Ectodermal cell (in vitro differentiated cells): ENCODE measurements around the gene LSR.

Experiments
- H3K27ac ChIP-seq: 2 replicates; pipeline ENCODE4 v1.7.0; 2013; ENCODE audit warnings: mild to moderate bottlenecking, low read depth, low read length; ENCODE audit not compliant: insufficient read depth, poor library complexity, severe bottlenecking
- H3K27me3 ChIP-seq: 2 replicates; pipeline ENCODE4 v1.7.0; 2013; ENCODE audit warnings: mild to moderate bottlenecking, low read length; ENCODE audit not compliant: insufficient read depth, control insufficient read depth, poor library complexity, severe bottlenecking
- H3K36me3 ChIP-seq: one replicate; pipeline ENCODE4 v1.7.0; 2013; ENCODE audit warnings: low read length; ENCODE audit not compliant: control insufficient read depth, insufficient read depth
- H3K4me1 ChIP-seq: one replicate; pipeline ENCODE4 v1.7.0; 2013; ENCODE audit warnings: low read length; ENCODE audit not compliant: control insufficient read depth, insufficient read depth
- H3K4me3 ChIP-seq: 2 replicates; pipeline ENCODE4 v1.7.0; 2013; ENCODE audit warnings: low read depth, low read length, control low read depth; ENCODE audit not compliant: insufficient read depth
- H3K9me3 ChIP-seq: 2 replicates; pipeline ENCODE4 v1.7.0; 2013; ENCODE audit warnings: mild to moderate bottlenecking, low read length, moderate library complexity; ENCODE audit not compliant: control insufficient read depth
- WGBS, 2 experiments: methylation state at CpG; one replicate each; pipeline ENCODE4 v1.1.7; 2013; ENCODE audit warnings: missing lambda C conversion rate in 2 of 2; 5-methylcytosine and 5-hydroxymethylcytosine counted together

The LSR gene

DNA sequence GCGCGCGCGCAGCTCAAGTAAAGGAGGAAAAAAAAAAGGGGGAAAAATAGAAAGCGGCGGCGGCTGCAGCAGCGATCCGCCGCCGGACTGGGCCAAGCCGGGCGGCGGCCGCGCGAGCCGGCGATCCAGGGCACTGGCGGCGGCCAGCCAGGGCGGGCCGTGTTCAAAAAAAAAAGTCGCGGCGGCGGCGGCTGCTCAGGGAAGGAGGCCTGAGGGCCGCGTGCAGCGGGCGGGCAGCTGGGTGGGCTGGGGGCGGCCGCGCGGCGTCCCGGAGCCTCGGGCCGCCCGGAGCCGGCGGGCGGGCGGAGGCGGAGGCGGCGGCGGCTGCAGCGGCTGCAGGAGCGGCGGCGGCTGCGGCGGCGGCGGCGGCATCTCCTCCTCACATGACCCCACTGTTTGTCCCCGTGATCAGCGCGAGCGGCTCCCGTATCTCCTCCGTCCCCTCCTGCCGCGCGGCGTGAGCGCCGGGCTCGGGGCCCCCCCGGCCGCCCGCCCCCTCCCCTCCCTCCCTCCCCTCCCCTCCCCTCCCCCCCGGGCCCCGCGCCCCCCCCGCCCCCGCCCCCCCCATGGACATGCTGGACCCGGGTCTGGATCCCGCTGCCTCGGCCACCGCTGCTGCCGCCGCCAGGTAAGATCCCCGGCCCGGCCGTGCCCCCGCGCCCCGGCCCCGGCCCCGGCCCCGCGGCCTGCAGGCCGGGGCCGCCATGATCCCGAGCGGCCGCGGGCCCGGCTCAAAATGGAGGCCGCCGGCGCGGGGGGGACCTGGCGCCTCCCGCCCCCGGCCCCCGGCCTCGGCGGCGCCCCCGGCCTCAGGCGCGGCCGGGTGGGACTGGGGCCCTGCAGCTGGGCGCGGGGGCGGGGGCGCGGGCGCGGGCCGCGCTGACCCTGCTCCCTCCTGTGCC, 20.0 kb downstream of the LSR start, which contains the start of gene USF2:
Gene USF2 (plus strand): TSS at position 427 of the 902 bp plus-strand sequence. CDS start 140 bp downstream, at position 567.
- WGBS, 2 experiments, result 0 to 1% methylated on average over 111 to 112 of the region's 126 CpGs
- H3K27ac ChIP-seq, result peak within 1 kb of the TSS; percentile 77
- H3K9me3 ChIP-seq, result no peaks in the 10 kb centered on the region
- no peaks in the 10 kb centered on the region for H3K27me3 ChIP-seq
- H3K4me1 ChIP-seq, result peaks cover 20% of the 10 kb centered on the region
- peak within 1 kb of the TSS; percentile 45 for H3K4me3 ChIP-seq
- H3K36me3 ChIP-seq, result peaks cover 26% of the 10 kb centered on the region

DNA sequence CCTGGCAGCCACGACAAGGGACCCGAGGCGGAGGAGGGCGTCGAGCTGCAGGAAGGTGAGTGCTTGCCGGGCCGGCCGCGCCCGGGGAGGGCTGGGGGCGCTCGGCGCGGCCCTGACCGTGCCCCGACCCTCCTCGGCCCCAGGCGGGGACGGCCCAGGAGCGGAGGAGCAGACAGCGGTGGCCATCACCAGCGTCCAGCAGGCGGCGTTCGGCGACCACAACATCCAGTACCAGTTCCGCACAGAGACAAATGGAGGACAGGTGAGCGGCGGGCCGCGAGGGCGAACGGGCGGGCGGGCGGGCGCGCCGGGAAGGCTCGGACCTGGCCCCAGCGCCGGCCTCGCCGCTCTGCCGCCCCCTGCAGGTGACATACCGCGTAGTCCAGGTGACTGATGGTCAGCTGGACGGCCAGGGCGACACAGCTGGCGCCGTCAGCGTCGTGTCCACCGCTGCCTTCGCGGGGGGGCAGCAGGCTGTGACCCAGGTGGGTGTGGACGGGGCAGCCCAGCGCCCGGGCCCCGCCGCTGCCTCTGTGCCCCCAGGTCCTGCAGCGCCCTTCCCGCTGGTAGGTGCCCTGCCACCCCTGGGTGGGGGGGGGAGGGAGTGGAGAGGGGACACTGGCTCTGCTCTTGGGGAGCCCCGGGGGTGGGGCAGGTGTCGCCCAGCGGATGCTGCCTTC, 20.8 kb downstream of the LSR start:
- peaks cover 20% of the 10 kb centered on the region for H3K4me1 ChIP-seq
- WGBS, 2 experiments, result 4% methylated on average over 66 of the region's 66 CpGs
- peak overlapping the region; percentile 45 for H3K4me3 ChIP-seq
- H3K36me3 ChIP-seq, result peaks cover 34% of the 10 kb centered on the region
- no peaks in the 10 kb centered on the region for H3K9me3 ChIP-seq
- H3K27me3 ChIP-seq, result no peaks in the 10 kb centered on the region
- H3K27ac ChIP-seq, result no peak overlapping the region

DNA sequence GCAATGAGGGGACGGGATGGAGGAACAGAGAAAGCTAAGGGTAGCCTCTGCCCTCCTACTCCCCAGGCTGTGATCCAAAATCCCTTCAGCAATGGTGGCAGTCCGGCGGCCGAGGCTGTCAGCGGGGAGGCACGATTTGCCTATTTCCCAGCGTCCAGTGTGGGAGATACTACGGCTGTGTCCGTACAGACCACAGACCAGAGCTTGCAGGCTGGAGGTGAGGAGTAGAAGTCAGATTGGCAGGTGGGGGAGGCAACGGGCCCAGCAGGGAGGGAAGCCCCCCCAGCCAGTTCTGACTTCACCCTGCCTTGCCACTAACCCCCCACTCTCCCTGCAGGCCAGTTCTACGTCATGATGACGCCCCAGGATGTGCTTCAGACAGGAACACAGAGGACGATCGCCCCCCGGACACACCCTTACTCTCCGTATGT, 21.6 kb downstream of the LSR start:
- Histone ChIP-seq H3K4me1 (peaks cover 20% of the 10 kb centered on the region), H3K27ac (no peak overlapping the region), H3K27me3 (no peaks in the 10 kb centered on the region), H3K9me3 (no peaks in the 10 kb centered on the region), H3K4me3 (peak overlapping the region; percentile 45), H3K36me3 (peaks cover 40% of the 10 kb centered on the region)
- WGBS, 2 experiments, result 94 to 95% methylated on average over 16 of the region's 16 CpGs

- Histone ChIP-seq H3K4me1 (peaks cover 16% of the 10 kb centered on the region), H3K9me3 (no peaks in the 10 kb centered on the region), H3K27ac (no peak overlapping the region), H3K4me3 (no peak overlapping the region), H3K36me3 (peaks cover 37% of the 10 kb centered on the region), H3K27me3 (no peaks in the 10 kb centered on the region)
- WGBS, 2 experiments, result 93 to 97% methylated on average over 7 of the region's 7 CpGs
These were observed 22.7 kb downstream of the LSR start for GRCh38 chr19:35271546-35271945.

GRCh38 chr19:35272122-35272719, 23.4 kb downstream of the LSR start:
- Histone ChIP-seq H3K4me3 (no peak overlapping the region), H3K36me3 (peaks cover 40% of the 10 kb centered on the region), H3K4me1 (peaks cover 9% of the 10 kb centered on the region), H3K9me3 (no peaks in the 10 kb centered on the region), H3K27me3 (no peaks in the 10 kb centered on the region), H3K27ac (no peak overlapping the region)
- 96% methylated on average over 16 of the region's 16 CpGs for WGBS, 2 experiments

DNA sequence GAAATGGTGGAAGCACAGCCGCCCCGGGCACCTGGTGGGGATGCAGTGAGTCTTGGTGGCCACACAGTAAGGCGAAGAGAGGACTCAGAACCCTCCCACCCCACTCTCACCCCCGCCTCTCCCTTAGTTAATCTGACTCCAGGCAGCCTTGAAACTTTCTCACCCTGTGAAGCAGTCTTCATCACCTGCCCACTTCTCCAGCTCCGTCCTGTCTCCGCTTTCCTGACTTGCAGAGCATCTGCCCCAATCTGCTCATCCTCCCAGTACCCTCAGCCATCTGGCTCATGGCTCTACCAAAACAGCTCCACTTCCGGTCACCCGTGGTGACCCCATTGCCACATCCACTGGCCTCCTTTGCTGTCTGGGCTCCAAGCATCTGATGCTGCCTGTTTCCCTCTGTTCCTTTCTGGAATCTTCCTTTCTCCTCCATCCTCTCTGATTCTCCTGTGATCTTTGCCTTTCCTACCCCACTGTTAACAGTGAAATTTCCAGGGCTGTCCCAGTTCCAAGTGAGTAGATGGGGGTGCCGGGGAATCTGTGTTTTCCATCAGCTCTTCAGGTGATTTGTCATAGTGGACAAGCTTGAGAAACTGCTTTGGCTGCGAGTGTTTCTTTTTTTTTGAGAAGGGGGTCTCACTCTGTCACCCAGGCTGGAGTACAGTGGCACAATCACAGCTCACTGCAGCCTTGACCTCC, 24.3 kb downstream of the LSR start:
- Histone ChIP-seq H3K27me3 (no peaks in the 10 kb centered on the region), H3K4me3 (no peak overlapping the region), H3K4me1 (peaks cover 8% of the 10 kb centered on the region), H3K27ac (no peak overlapping the region), H3K9me3 (no peaks in the 10 kb centered on the region), H3K36me3 (peaks cover 40% of the 10 kb centered on the region)
- 90% methylated on average over 10 of the region's 10 CpGs for WGBS, 2 experiments

- 86% methylated on average over 14 of the region's 14 CpGs for WGBS, 2 experiments
These were observed 25.0 kb downstream of the LSR start for GRCh38 chr19:35273686-35274259.

DNA sequence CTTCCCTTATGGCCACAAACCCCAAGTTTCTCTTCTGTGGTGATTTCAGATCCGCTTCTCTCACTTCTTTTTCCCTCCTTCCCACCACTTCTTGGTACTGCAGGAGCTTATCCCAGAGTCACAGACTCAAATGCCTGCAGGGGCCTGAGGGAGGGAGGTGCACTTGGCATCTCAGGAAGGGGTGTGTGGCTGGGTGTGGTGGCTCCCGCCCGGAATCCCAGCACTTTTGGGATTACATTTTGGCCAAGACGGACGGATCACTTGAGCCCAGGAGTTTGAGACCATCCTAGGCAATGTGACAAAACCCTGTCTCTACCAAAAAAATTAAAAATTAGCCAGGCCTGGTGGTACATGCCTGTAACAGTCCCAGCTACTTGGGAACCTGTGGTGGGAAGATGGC, 25.5 kb downstream of the LSR start:
- 95% methylated on average over 5 of the region's 5 CpGs for WGBS, 2 experiments
- H3K36me3 ChIP-seq, result peaks cover 40% of the 10 kb centered on the region

More at GRCh38 chr19:35273686-35274259, 25.0 kb downstream of the LSR start:
- H3K4me3 ChIP-seq, result no peak overlapping the region
- H3K27me3 ChIP-seq, result no peaks in the 10 kb centered on the region
- H3K36me3 ChIP-seq, result peaks cover 40% of the 10 kb centered on the region
- peaks cover 8% of the 10 kb centered on the region for H3K4me1 ChIP-seq
- H3K27ac ChIP-seq, result no peak overlapping the region
- H3K9me3 ChIP-seq, result no peaks in the 10 kb centered on the region

GRCh38 chr19:35276706-35277281, 28.0 kb downstream of the LSR start:
- H3K4me3 ChIP-seq, result no peak overlapping the region
- H3K36me3 ChIP-seq, result peaks cover 23% of the 10 kb centered on the region
- no peaks in the 10 kb centered on the region for H3K27me3 ChIP-seq
- H3K4me1 ChIP-seq, result no peaks in the 10 kb centered on the region
- no peak overlapping the region for H3K27ac ChIP-seq
- H3K9me3 ChIP-seq, result no peaks in the 10 kb centered on the region
- WGBS, 2 experiments, result 96 to 97% methylated on average over 28 of the region's 28 CpGs

More for the DNA sequence above, 25.5 kb downstream of the LSR start:
- H3K27ac ChIP-seq, result no peak overlapping the region
- no peaks in the 10 kb centered on the region for H3K27me3 ChIP-seq
- peaks cover 8% of the 10 kb centered on the region for H3K4me1 ChIP-seq
- H3K9me3 ChIP-seq, result no peaks in the 10 kb centered on the region
- H3K4me3 ChIP-seq, result no peak overlapping the region
